Nephron progenitor cell (in vitro differentiated cells): ENCODE results near the gene SRCIN1.

ENCODE experiments used
- DNase-seq: peaks from one replicate; pipeline ENCODE4 v3.0.0; 2021
- H3K27ac Mint-ChIP-seq: 2 replicates; pipeline ENCODE4 v1.8.0; 2021; ENCODE audit warnings: mild to moderate bottlenecking, moderate library complexity, mixed read lengths
- H3K27me3 Mint-ChIP-seq: 2 replicates; pipeline ENCODE4 v1.8.0; 2021; ENCODE audit warnings: mild to moderate bottlenecking, low read depth, mixed read lengths; ENCODE audit not compliant: poor library complexity
- H3K36me3 Mint-ChIP-seq: 2 replicates; pipeline ENCODE4 v1.8.0; 2021; ENCODE audit warnings: low read depth, mixed read lengths
- H3K4me1 Mint-ChIP-seq: 2 replicates; pipeline ENCODE4 v1.8.0; 2021; ENCODE audit warnings: mixed read lengths
- H3K4me3 Mint-ChIP-seq: 2 replicates; pipeline ENCODE4 v1.8.0; 2021; ENCODE audit warnings: mild to moderate bottlenecking, moderate library complexity, mixed read lengths
- H3K9me3 Mint-ChIP-seq: 2 replicates; pipeline ENCODE4 v1.8.0; 2021; ENCODE audit warnings: mild to moderate bottlenecking, moderate library complexity, mixed read lengths
- CTCF ChIP-seq: fragments of 200-600 bp; sonication (generic); IDR thresholded peaks from 2 replicates; pipeline ENCODE4 v1.5.0; 2021; ENCODE audit warnings: antibody characterized with exemption

The SRCIN1 gene

GRCh38 chr17:38604479-38605403 lies 1.0 kb downstream of the SRCIN1 start:
- Mint-ChIP-seq H3K9me3 (no peaks in the 10 kb centered on the region), H3K27ac (no peak overlapping the region), H3K4me3 (peak overlapping the region; percentile 76), H3K4me1 (peaks cover 62% of the 10 kb centered on the region), H3K36me3 (no peaks in the 10 kb centered on the region), H3K27me3 (peaks cover 77% of the 10 kb centered on the region)
- peak; percentile 34 for TF ChIP-seq CTCF
- peak; percentile 58 for DNase-seq

- H3K4me3 Mint-ChIP-seq: peak overlapping the region; percentile 26
- H3K27me3 Mint-ChIP-seq: peaks cover 69% of the 10 kb centered on the region
- TF ChIP-seq CTCF: no peak
These were observed 1.8 kb downstream of the SRCIN1 start for GRCh38 chr17:38603786-38604478.

GRCh38 chr17:38602956-38603785 lies 2.6 kb downstream of the SRCIN1 start:
- peaks cover 65% of the 10 kb centered on the region for H3K4me1 Mint-ChIP-seq
- no peaks in the 10 kb centered on the region for H3K36me3 Mint-ChIP-seq
- peaks cover 61% of the 10 kb centered on the region for H3K27me3 Mint-ChIP-seq
- no peak for DNase-seq
- no peak overlapping the region for H3K4me3 Mint-ChIP-seq
- H3K27ac Mint-ChIP-seq: no peak overlapping the region
- no peak for TF ChIP-seq CTCF
- no peaks in the 10 kb centered on the region for H3K9me3 Mint-ChIP-seq

More at GRCh38 chr17:38603786-38604478, 1.8 kb downstream of the SRCIN1 start:
- Mint-ChIP-seq H3K4me1 (peaks cover 61% of the 10 kb centered on the region), H3K9me3 (no peaks in the 10 kb centered on the region), H3K27ac (no peak overlapping the region), H3K36me3 (no peaks in the 10 kb centered on the region)
- DNase-seq: no peak

GRCh38 chr17:38602453-38602852 lies 3.3 kb downstream of the SRCIN1 start:
- TF ChIP-seq CTCF: no peak
- H3K4me1 Mint-ChIP-seq: peaks cover 66% of the 10 kb centered on the region
- no peaks in the 10 kb centered on the region for H3K9me3 Mint-ChIP-seq
- H3K27ac Mint-ChIP-seq: no peak overlapping the region
- H3K4me3 Mint-ChIP-seq: peak overlapping the region; percentile 65
- H3K36me3 Mint-ChIP-seq: no peaks in the 10 kb centered on the region
- no peak for DNase-seq
- peaks cover 59% of the 10 kb centered on the region for H3K27me3 Mint-ChIP-seq

GRCh38 chr17:38601539-38602351 lies 4.0 kb downstream of the SRCIN1 start:
- no peak for TF ChIP-seq CTCF
- H3K27me3 Mint-ChIP-seq: peaks cover 56% of the 10 kb centered on the region

More at GRCh38 chr17:38601539-38602351, 4.0 kb downstream of the SRCIN1 start:
- Mint-ChIP-seq H3K9me3 (no peaks in the 10 kb centered on the region), H3K4me1 (peaks cover 69% of the 10 kb centered on the region), H3K36me3 (no peaks in the 10 kb centered on the region), H3K27ac (peak overlapping the region; percentile 91), H3K4me3 (peak overlapping the region; percentile 65)
- peak; percentile 57 for DNase-seq
